ENCODE data around the gene KLK15. TPM values are rescaled to one million over a fixed set of nuclear protein-coding genes. Genes with fewer than 3 reads are reported as not detected.

Gene KLK15
- total and polyA plus RNA-seq, 2 of the 13 experiments (the other 11 are each of a cell fraction or from before 2014, with no cell fraction given), result not detected

DNA sequence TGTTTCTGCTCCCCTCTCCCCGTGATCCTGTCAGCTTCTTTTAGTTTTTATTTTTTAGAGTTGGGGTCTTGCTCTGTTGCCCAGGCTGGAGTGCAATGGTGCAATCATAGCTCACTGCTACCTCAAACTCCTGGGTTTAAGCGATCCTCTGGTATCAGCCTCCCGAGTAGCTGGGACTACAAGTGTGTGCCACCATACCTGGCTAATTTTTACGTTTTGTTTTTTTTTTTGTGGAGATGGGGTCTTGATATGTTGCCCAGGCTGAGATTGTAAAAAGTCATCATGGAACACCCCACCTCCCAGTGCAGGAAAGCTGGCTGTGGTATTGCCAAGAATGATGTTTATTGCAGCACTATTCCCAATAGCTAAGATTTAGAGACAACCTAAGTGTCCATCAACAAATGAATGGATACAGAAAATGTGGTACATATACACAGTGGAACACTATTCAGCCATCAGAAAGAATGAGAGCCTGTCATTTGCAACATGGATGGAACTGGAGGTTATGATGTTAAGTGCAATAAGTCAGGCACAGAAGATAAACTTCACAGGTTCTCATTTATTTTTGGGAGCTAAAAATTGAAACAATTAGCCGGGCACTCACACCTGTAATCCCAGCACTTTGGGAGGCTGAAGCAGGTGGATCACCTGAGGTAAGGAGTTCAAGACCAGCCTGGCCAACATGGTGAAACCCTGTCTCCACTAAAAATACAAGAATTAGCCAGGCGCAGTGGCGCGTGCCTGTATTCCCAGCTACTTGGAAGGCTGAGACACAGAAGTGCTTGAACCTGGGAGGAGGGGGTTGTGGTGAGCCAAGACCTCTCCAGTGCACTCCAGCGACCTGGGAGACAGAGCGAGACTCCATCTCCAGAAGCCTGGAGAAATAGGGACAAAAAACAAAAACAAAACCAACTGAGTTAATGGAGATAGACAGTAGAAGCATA lies 6.6 kb upstream of the KLK15 start:
- Histone ChIP-seq H3K4me3 (replicated peaks in 1 of 3; ENCODE audit: insufficient read depth in 1 of 3, low read depth in 2 of 3, low read length in 3 of 3) (no peak overlapping the region), H3K27me3 (ENCODE audit: control insufficient read depth in 1 of 2, insufficient read depth in 2 of 2, low read length in 2 of 2) (peaks cover 0 to 16% of the 10 kb centered on the region in 2 experiments; a peak in 2 of 5 replicates), H3K79me2 (ENCODE audit: insufficient read depth, low read length) (no peaks in the 10 kb centered on the region), H3K27ac (ENCODE audit: extremely low read length, insufficient read depth, low read length) (no peak overlapping the region), H3K9ac (ENCODE audit: insufficient read depth, low read depth, low read length) (no peak overlapping the region), H4K20me1 (ENCODE audit: insufficient read depth, low read length) (no peaks in the 10 kb centered on the region), H3K4me1 (ENCODE audit: insufficient read depth, low read length) (peaks cover 15% of the 10 kb centered on the region), H3K4me2 (ENCODE audit: low read depth, low read length) (no peak overlapping the region), H3K9me3 (ENCODE audit: low read length) (no peaks in the 10 kb centered on the region), H2AFZ (ENCODE audit: low read length) (no peak overlapping the region), H3K36me3 (replicated peaks in 1 of 2; ENCODE audit: control insufficient read depth in 1 of 2, insufficient read depth in 2 of 2, low read length in 2 of 2) (no peaks in the 10 kb centered on the region)
- peak; percentile 67 for TF ChIP-seq ZNF121 (CRISPR knock-in tag; IDR thresholded peaks at IDR 0.05)
- TF ChIP-seq ZNF557 (CRISPR knock-in tag; IDR thresholded peaks at IDR 0.05), result no peak
- no peak for TF ChIP-seq MAZ (IDR thresholded peaks at IDR 0.05; ENCODE audit: borderline replicate concordance, low read depth, low read length)
- no peak for TF ChIP-seq MAZ (CRISPR knock-in tag; IDR thresholded peaks at IDR 0.05; ENCODE audit: low read depth)
- POLR2A ChIA-PET, result no interaction called here
- DNase-seq (ENCODE audit: low spot score) (no peak), ATAC-seq (no peak), FAIRE-seq (no peak)
- BruUV-seq (replicated peaks), result no TSS peak
- in situ Hi-C loops (cut with HindIII; ENCODE audit: extremely low pct_ligation_motif_present, low pct_unique_long_range_greater_than_20kb), result no loop called here
- 48% methylated on average over 10 of the region's 10 CpGs for WGBS (ENCODE audit: low lambda C conversion rate)
- intact Hi-C loops (cut with micrococcal nuclease; ENCODE audit: unreplicated experiment), result no loop called here
- CTCF ChIA-PET (ENCODE audit: low intra/inter-chr PET ratio, low total read pairs), result no interaction called here

DNA sequence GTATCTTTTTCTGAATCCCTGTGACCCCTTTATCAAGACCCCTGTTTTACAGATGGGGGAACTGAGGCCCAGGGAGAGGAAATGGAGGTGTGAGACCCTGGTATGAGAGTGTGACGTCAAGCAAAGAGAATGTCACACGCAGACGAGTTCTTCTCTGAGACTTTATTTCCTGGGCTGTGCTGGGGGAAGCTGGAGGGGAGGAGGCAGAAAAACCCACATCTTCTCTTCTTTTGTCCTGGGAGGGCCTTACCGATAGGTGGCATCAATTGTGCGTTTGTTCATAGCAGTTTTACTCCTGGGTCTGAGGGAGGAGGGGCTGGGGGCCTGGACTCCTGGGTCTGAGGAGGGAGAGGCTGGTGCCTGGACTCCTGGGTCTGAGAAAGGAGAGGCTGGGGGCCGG lies 4.9 kb upstream of the KLK15 start:
- BruUV-seq (replicated peaks), result no TSS peak
- 17% methylated on average over 6 of the region's 6 CpGs for WGBS (ENCODE audit: low lambda C conversion rate)
- H3K9me3 ChIP-seq (ENCODE audit: low read length), result no peaks in the 10 kb centered on the region
- H2AFZ ChIP-seq (ENCODE audit: low read length), result no peak overlapping the region
- intact Hi-C loops (cut with micrococcal nuclease; ENCODE audit: unreplicated experiment) (no loop called here), in situ Hi-C loops (cut with HindIII; ENCODE audit: extremely low pct_ligation_motif_present, low pct_unique_long_range_greater_than_20kb) (no loop called here)
- FAIRE-seq (no peak), DNase-seq (ENCODE audit: low spot score) (no peak), ATAC-seq (no peak)
- H3K36me3 ChIP-seq (replicated peaks in 1 of 2; ENCODE audit: control insufficient read depth in 1 of 2, insufficient read depth in 2 of 2, low read length in 2 of 2), result no peaks in the 10 kb centered on the region
- POLR2A ChIA-PET, result no interaction called here
- no peaks in the 10 kb centered on the region for H3K79me2 ChIP-seq (ENCODE audit: insufficient read depth, low read length)
- H3K4me3 ChIP-seq (replicated peaks in 1 of 3; ENCODE audit: insufficient read depth in 1 of 3, low read depth in 2 of 3, low read length in 3 of 3), result no peak overlapping the region
- no peaks in the 10 kb centered on the region for H4K20me1 ChIP-seq (ENCODE audit: insufficient read depth, low read length)
- peaks cover 17% of the 10 kb centered on the region for H3K4me1 ChIP-seq (ENCODE audit: insufficient read depth, low read length)
- H3K9ac ChIP-seq (ENCODE audit: insufficient read depth, low read depth, low read length), result no peak overlapping the region
- CTCF ChIA-PET (ENCODE audit: low intra/inter-chr PET ratio, low total read pairs), result no interaction called here
- peaks cover 0 to 27% of the 10 kb centered on the region in 2 experiments; a peak in 2 of 5 replicates for H3K27me3 ChIP-seq (ENCODE audit: control insufficient read depth in 1 of 2, insufficient read depth in 2 of 2, low read length in 2 of 2)
- H3K27ac ChIP-seq (ENCODE audit: extremely low read length, insufficient read depth, low read length), result no peak overlapping the region
- H3K4me2 ChIP-seq (ENCODE audit: low read depth, low read length), result no peak overlapping the region
- TF ChIP-seq, protein P1, sequence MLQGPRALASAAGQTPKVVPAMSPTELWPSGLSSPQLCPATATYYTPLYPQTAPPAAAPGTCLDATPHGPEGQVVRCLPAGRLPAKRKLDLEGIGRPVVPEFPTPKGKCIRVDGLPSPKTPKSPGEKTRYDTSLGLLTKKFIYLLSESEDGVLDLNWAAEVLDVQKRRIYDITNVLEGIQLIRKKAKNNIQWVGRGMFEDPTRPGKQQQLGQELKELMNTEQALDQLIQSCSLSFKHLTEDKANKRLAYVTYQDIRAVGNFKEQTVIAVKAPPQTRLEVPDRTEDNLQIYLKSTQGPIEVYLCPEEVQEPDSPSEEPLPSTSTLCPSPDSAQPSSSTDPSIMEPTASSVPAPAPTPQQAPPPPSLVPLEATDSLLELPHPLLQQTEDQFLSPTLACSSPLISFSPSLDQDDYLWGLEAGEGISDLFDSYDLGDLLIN (CRISPR knock-in tag; IDR thresholded peaks at IDR 0.05; ENCODE audit: borderline replicate concordance), result no peak
- TF ChIP-seq, protein P2, sequence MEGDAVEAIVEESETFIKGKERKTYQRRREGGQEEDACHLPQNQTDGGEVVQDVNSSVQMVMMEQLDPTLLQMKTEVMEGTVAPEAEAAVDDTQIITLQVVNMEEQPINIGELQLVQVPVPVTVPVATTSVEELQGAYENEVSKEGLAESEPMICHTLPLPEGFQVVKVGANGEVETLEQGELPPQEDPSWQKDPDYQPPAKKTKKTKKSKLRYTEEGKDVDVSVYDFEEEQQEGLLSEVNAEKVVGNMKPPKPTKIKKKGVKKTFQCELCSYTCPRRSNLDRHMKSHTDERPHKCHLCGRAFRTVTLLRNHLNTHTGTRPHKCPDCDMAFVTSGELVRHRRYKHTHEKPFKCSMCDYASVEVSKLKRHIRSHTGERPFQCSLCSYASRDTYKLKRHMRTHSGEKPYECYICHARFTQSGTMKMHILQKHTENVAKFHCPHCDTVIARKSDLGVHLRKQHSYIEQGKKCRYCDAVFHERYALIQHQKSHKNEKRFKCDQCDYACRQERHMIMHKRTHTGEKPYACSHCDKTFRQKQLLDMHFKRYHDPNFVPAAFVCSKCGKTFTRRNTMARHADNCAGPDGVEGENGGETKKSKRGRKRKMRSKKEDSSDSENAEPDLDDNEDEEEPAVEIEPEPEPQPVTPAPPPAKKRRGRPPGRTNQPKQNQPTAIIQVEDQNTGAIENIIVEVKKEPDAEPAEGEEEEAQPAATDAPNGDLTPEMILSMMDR (CRISPR knock-in tag; IDR thresholded peaks at IDR 0.05), result peak; percentile 37; the same call in 1 of the 2 replicates
- TF ChIP-seq ZNF205 (CRISPR knock-in tag; IDR thresholded peaks at IDR 0.05), result no peak
- no peak for TF ChIP-seq ZNF180 (CRISPR knock-in tag; IDR thresholded peaks at IDR 0.05; ENCODE audit: borderline replicate concordance, low read depth)
- TF ChIP-seq ZFX (CRISPR knock-in tag; IDR thresholded peaks at IDR 0.05; ENCODE audit: low read depth), result no peak
- TF ChIP-seq, protein P3, sequence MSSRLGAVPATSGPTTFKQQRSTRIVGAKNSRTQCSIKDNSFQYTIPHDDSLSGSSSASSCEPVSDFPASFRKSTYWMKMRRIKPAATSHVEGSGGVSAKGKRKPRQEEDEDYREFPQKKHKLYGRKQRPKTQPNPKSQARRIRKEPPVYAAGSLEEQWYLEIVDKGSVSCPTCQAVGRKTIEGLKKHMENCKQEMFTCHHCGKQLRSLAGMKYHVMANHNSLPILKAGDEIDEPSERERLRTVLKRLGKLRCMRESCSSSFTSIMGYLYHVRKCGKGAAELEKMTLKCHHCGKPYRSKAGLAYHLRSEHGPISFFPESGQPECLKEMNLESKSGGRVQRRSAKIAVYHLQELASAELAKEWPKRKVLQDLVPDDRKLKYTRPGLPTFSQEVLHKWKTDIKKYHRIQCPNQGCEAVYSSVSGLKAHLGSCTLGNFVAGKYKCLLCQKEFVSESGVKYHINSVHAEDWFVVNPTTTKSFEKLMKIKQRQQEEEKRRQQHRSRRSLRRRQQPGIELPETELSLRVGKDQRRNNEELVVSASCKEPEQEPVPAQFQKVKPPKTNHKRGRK (CRISPR knock-in tag; IDR thresholded peaks at IDR 0.05), result no peak
- TF ChIP-seq ZSCAN22 (CRISPR knock-in tag; IDR thresholded peaks at IDR 0.05), result peak; percentile 74; the same call in 1 of the 2 replicates
- peak; percentile 56; the same call in 1 of the 2 replicates for TF ChIP-seq CREB1 (IDR thresholded peaks at IDR 0.05)
- TF ChIP-seq CREB1 (CRISPR knock-in tag; IDR thresholded peaks at IDR 0.05), result no peak
